ENCODE measurements around the gene CCNQ. TPM values are rescaled to one million over a fixed set of nuclear protein-coding genes. Genes with fewer than 3 reads are reported as not detected.
"Not testable (repeated sequence)": the region's sequence is repeated elsewhere in the genome, so short reads cannot be mapped to it uniquely, and the experiment has no call there.

The CCNQ gene
- total and polyA plus RNA-seq, 4 donors = 14.8 to 29.3 (median 24.2) TPM

DNA sequence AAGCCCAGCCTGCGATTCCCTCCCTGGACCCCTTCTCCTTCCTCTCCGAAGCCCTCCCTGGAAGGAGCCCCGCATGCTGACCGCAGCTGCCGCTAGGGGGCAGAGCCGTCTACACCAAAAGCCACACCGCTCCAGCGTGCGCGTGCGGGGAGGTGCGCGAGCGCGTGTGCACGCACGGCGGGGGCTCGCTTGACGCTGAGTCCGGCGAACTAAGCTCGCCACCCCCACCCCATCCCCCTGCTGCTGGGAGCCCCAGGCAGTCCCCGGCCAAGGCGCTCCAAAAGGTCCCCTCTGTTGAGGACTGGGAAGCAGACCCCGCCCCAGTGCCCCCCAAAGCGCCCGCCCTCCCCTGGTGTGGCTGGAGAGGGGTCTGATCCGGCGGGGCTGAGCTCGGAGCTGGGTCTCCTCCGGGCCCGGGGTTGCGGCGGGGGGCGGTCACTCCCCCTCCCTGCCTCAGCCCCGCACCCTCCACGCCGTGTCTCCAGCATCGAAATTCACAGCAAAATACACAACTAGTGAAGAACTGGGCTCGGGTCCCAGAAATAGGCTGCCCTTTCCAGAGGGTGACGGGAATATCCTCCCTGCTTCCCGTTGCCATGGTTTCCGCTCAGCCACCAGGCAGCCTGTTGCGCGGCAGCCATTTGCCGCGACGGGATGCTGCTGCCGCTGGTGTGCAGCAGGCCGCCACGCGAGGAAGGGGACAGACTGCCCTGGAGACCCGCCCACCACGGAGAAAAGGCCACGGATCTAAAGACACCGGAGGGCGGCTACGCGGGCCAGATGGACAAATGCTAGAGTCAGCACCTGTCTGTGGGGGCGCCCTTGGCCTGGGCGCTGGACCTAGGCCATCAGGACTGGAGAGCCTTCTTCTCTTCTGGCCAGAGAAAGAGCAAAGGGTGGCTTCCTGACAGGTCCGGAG lies 11.2 kb upstream of the CCNQ start:
- Histone ChIP-seq H3K4me3 (ENCODE audit: low read depth, low read length) (peak overlapping the region; percentile 41), H3K27me3 (ENCODE audit: control insufficient read depth, insufficient read depth, low read length) (no peaks in the 10 kb centered on the region), H3K4me1 (ENCODE audit: control insufficient read depth, insufficient read depth, low read length) (peaks cover 19% of the 10 kb centered on the region), H3K36me3 (ENCODE audit: control insufficient read depth, insufficient read depth, low read length) (no peaks in the 10 kb centered on the region), H3K27ac (ENCODE audit: low read depth, low read length) (peak overlapping the region; percentile 61), H3K9me3 (ENCODE audit: control insufficient read depth, insufficient read depth, low read length) (no peaks in the 10 kb centered on the region)
- DNase-seq (ENCODE audit: low read depth in 4 of 6, low spot score in 6 of 6) = peak in 5 of 6 donors; percentile 59 to 94 (median 76)
- WGBS (ENCODE audit: insufficient coverage) = 19% methylated on average over 61 of the region's 63 CpGs

GRCh38 chrX:153608806-153609205 lies 9.9 kb upstream of the CCNQ start:
- H3K4me1 ChIP-seq (ENCODE audit: control insufficient read depth, insufficient read depth, low read length) = peaks cover 19% of the 10 kb centered on the region
- no peak for DNase-seq (ENCODE audit: low read depth in 4 of 6, low spot score in 6 of 6)
- H3K9me3 ChIP-seq (ENCODE audit: control insufficient read depth, insufficient read depth, low read length) = no peaks in the 10 kb centered on the region
- no peak overlapping the region for H3K27ac ChIP-seq (ENCODE audit: low read depth, low read length)
- no peaks in the 10 kb centered on the region for H3K36me3 ChIP-seq (ENCODE audit: control insufficient read depth, insufficient read depth, low read length)
- no peaks in the 10 kb centered on the region for H3K27me3 ChIP-seq (ENCODE audit: control insufficient read depth, insufficient read depth, low read length)
- H3K4me3 ChIP-seq (ENCODE audit: low read depth, low read length) = no peak overlapping the region
- 60% methylated on average over 1 of the region's 4 CpGs for WGBS (ENCODE audit: insufficient coverage)

DNA sequence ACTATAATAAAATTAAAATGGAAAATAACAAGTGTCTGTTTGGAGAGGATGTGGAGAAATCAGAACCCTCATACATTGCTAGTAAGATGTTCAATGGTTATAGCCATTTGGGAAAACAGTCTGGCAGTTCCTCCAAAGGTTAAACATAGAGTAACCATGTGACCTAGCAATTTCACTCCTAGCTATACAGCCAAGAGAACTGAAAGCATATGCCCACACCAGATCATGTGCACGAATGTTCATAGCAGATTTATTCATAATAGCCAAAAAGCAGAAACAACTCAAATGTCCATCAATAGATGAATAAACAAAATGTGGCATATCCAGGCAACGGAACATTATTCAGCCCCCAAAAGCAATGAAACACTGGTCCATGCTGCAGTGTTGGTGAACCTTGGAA lies 9.4 kb upstream of the CCNQ start:
- no peaks in the 10 kb centered on the region for H3K27me3 ChIP-seq (ENCODE audit: control insufficient read depth, insufficient read depth, low read length)
- H3K27ac ChIP-seq (ENCODE audit: low read depth, low read length) = no peak overlapping the region
- DNase-seq (ENCODE audit: low read depth in 4 of 6, low spot score in 6 of 6) = no peak
- no peaks in the 10 kb centered on the region for H3K36me3 ChIP-seq (ENCODE audit: control insufficient read depth, insufficient read depth, low read length)
- WGBS (ENCODE audit: insufficient coverage) = 100% methylated on average over 1 of the region's 2 CpGs
- H3K9me3 ChIP-seq (ENCODE audit: control insufficient read depth, insufficient read depth, low read length) = no peaks in the 10 kb centered on the region
- H3K4me1 ChIP-seq (ENCODE audit: control insufficient read depth, insufficient read depth, low read length) = peaks cover 19% of the 10 kb centered on the region
- no peak overlapping the region for H3K4me3 ChIP-seq (ENCODE audit: low read depth, low read length)

GRCh38 chrX:153606503-153606902 lies 7.6 kb upstream of the CCNQ start:
- Histone ChIP-seq H3K4me1 (ENCODE audit: control insufficient read depth, insufficient read depth, low read length) (peaks cover 22% of the 10 kb centered on the region), H3K27ac (ENCODE audit: low read depth, low read length) (no peak overlapping the region), H3K9me3 (ENCODE audit: control insufficient read depth, insufficient read depth, low read length) (no peaks in the 10 kb centered on the region), H3K36me3 (ENCODE audit: control insufficient read depth, insufficient read depth, low read length) (no peaks in the 10 kb centered on the region), H3K27me3 (ENCODE audit: control insufficient read depth, insufficient read depth, low read length) (no peaks in the 10 kb centered on the region), H3K4me3 (ENCODE audit: low read depth, low read length) (no peak overlapping the region)
- WGBS (ENCODE audit: insufficient coverage) = 79% methylated on average over 20 of the region's 23 CpGs
- no peak for DNase-seq (ENCODE audit: low read depth in 4 of 6, low spot score in 6 of 6)

DNA sequence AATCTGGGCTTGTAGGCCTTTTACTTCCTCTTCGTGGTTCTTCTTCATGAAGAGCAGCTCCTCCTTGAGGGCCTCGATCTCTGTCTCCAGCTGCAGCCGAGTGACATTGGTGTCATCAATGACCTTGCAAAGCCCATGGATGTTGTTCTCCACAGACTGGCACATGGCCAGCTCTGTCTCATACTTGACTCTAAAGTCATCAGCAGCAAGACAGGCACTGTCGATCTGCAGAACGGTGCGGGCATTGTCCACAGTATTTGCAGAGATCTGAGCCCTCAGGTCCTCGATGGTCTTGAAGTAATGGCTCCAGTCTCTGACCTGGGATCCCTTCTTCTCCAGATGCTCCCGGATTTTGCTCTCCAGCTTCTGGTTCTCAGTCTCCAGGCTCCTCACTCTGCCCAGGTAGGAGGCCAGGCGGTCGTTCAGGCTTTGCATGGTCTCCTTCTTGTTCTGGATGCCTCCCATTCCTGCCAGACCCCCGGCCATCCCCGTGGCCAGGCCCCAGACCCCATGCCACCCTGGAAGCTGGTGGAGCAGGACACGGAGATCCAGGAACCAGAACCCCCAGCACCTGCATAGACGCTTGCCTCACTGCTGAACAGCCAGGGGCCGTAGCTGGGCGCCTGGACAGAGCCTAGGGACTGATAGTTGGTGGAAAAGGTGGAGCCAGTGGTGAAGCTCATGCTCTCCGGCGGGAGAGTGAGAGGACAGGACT lies 5.9 kb upstream of the CCNQ start:
- WGBS (ENCODE audit: insufficient coverage) = 78% methylated on average over 16 of the region's 18 CpGs
- H3K36me3 ChIP-seq (ENCODE audit: control insufficient read depth, insufficient read depth, low read length); H3K9me3 ChIP-seq (ENCODE audit: control insufficient read depth, insufficient read depth, low read length); DNase-seq (ENCODE audit: low read depth in 4 of 6, low spot score in 6 of 6); H3K27ac ChIP-seq (ENCODE audit: low read depth, low read length); H3K4me3 ChIP-seq (ENCODE audit: low read depth, low read length); H3K27me3 ChIP-seq (ENCODE audit: control insufficient read depth, insufficient read depth, low read length): not testable (repeated sequence)
- peaks cover 25% of the 10 kb centered on the region for H3K4me1 ChIP-seq (ENCODE audit: control insufficient read depth, insufficient read depth, low read length)

DNA sequence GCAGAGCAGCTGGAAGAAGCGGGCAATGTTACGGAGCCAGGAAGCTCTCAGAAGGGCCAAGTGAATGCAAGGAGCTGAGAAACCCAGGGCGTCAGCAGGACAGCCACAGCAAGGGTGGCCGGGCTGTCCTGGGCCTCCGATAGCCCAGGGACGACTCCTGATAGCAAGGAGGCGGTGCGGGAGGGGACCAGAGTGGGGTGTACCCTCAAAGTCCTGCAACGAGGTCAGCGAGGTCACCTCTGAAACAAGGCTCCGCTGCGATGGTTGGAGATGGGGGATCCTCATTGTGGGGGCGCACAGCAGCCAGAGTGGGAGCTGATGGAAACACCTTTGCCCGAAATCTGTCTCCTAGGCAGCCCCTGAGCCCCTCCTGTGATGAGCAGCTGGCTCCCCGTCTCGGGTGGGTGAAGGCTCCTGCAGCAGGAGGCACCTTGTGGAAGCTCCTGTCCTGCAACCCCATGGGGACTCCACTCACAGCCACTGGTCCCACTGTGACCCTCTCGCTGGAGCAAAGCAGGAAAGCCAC lies 4.3 kb upstream of the CCNQ start:
- no peak for DNase-seq (ENCODE audit: low read depth in 4 of 6, low spot score in 6 of 6)
- Histone ChIP-seq H3K4me1 (ENCODE audit: control insufficient read depth, insufficient read depth, low read length) (peaks cover 17% of the 10 kb centered on the region), H3K9me3 (ENCODE audit: control insufficient read depth, insufficient read depth, low read length) (no peaks in the 10 kb centered on the region), H3K4me3 (ENCODE audit: low read depth, low read length) (no peak overlapping the region), H3K36me3 (ENCODE audit: control insufficient read depth, insufficient read depth, low read length) (peaks cover 4% of the 10 kb centered on the region), H3K27me3 (ENCODE audit: control insufficient read depth, insufficient read depth, low read length) (no peaks in the 10 kb centered on the region), H3K27ac (ENCODE audit: low read depth, low read length) (no peak overlapping the region)
- WGBS (ENCODE audit: insufficient coverage) = 83% methylated on average over 17 of the region's 17 CpGs

DNA sequence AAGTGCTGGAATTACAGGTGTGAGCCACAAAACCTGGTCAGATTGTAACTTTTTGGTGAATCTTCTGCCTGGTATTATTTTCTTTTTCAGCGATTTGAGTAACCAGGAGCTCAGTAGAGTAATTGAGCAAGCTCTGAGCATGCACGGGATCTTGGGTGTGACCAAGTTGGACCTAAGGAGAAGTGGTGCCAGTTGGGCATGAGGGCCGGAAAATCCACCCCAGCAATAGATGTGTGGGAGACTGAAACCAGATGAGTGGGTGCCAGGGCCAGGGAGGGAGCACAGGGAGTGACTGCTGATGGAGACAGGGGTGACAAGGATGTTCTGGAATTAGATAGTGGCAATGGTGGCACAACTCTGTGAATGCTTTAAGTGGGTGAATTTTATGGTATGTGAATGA lies 3.7 kb upstream of the CCNQ start:
- H3K9me3 ChIP-seq (ENCODE audit: control insufficient read depth, insufficient read depth, low read length) = no peaks in the 10 kb centered on the region
- no peak for DNase-seq (ENCODE audit: low read depth in 4 of 6, low spot score in 6 of 6)
- H3K27me3 ChIP-seq (ENCODE audit: control insufficient read depth, insufficient read depth, low read length) = no peaks in the 10 kb centered on the region
- peaks cover 4% of the 10 kb centered on the region for H3K36me3 ChIP-seq (ENCODE audit: control insufficient read depth, insufficient read depth, low read length)
- H3K4me3 ChIP-seq (ENCODE audit: low read depth, low read length) = no peak overlapping the region
- peaks cover 17% of the 10 kb centered on the region for H3K4me1 ChIP-seq (ENCODE audit: control insufficient read depth, insufficient read depth, low read length)
- WGBS (ENCODE audit: insufficient coverage) = 86% methylated on average over 3 of the region's 3 CpGs
- H3K27ac ChIP-seq (ENCODE audit: low read depth, low read length) = no peak overlapping the region

DNA sequence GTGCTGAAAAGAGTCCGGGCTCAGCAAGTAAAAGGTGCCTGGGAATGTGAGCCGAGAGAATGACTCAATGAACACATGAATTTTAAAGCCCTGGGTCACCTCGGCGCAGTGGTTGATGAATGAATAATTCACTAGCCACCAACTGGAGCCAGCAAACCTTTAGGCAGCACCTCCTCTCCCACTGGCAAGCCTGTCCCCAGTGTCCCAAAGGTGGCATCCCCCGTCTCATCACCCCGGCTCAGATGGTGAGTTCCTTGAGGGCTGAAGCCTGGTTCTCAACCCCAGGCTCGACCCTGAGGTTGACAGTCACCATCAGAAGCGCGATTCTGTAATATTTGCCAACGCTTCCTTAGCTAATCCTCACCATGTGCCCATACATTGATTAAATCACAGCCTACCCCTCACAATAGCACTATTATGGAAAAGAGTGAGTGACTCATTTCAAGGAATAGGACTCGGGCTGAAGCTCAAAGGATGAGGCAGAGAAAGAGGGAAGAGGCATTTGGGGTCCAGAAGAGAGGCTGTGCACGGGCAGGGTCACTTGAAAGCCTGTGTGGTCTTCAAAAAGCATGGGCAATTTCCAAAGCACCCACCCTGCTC lies 2.7 kb upstream of the CCNQ start:
- no peak overlapping the region for H3K27ac ChIP-seq (ENCODE audit: low read depth, low read length)

GRCh38 chrX:153600921-153601320 lies 2.0 kb upstream of the CCNQ start:
- H3K4me1 ChIP-seq (ENCODE audit: control insufficient read depth, insufficient read depth, low read length) = peaks cover 17% of the 10 kb centered on the region
- H3K36me3 ChIP-seq (ENCODE audit: control insufficient read depth, insufficient read depth, low read length) = peaks cover 5% of the 10 kb centered on the region
- H3K27me3 ChIP-seq (ENCODE audit: control insufficient read depth, insufficient read depth, low read length) = no peaks in the 10 kb centered on the region
- no peak overlapping the region for H3K4me3 ChIP-seq (ENCODE audit: low read depth, low read length)
- no peak overlapping the region for H3K27ac ChIP-seq (ENCODE audit: low read depth, low read length)
- DNase-seq (ENCODE audit: low read depth in 4 of 6, low spot score in 6 of 6) = no peak
- 93% methylated on average over 7 of the region's 7 CpGs for WGBS (ENCODE audit: insufficient coverage)
- H3K9me3 ChIP-seq (ENCODE audit: control insufficient read depth, insufficient read depth, low read length) = no peaks in the 10 kb centered on the region

More for the DNA sequence above, 2.7 kb upstream of the CCNQ start:
- Histone ChIP-seq H3K27me3 (ENCODE audit: control insufficient read depth, insufficient read depth, low read length) (no peaks in the 10 kb centered on the region), H3K36me3 (ENCODE audit: control insufficient read depth, insufficient read depth, low read length) (peaks cover 4% of the 10 kb centered on the region), H3K4me3 (ENCODE audit: low read depth, low read length) (no peak overlapping the region), H3K9me3 (ENCODE audit: control insufficient read depth, insufficient read depth, low read length) (no peaks in the 10 kb centered on the region), H3K4me1 (ENCODE audit: control insufficient read depth, insufficient read depth, low read length) (peaks cover 17% of the 10 kb centered on the region)
- no peak for DNase-seq (ENCODE audit: low read depth in 4 of 6, low spot score in 6 of 6)
- WGBS (ENCODE audit: insufficient coverage) = 79% methylated on average over 9 of the region's 12 CpGs

All from spinal cord (tissue), 10 donors.